Sigmoid colon (tissue), 4 donors: ENCODE data around the gene SEL1L.

Experiments
- CTCF ChIP-seq, 4 experiments: fragments of 450-650 bp in 3 of 4; fragments of 200-600 bp in 1 of 4; IDR thresholded peaks; one replicate each; pipeline ENCODE4 v1.5.1; 2016 to 2019; ENCODE audit warnings: antibody characterized with exemption in 4 of 4, mild to moderate bottlenecking in 3 of 4, moderate library complexity in 2 of 4
- POLR2A ChIP-seq, 2 donors: fragments of 450-650 bp; IDR thresholded peaks; one replicate each; pipeline ENCODE4 v1.6.1; 2016; ENCODE audit warnings: antibody characterized with exemption in 2 of 2, mild to moderate bottlenecking in 2 of 2, moderate library complexity in 2 of 2
- POLR2AphosphoS5 ChIP-seq, 4 donors: sonication (generic); formaldehyde crosslinking; IDR thresholded peaks; one replicate each; pipeline ENCODE4 v1.6.1; 2017; ENCODE audit warnings: antibody characterized with exemption in 4 of 4

- TF ChIP-seq CTCF (IDR thresholded peaks at IDR 0.05) (no peak), POLR2A (IDR thresholded peaks at IDR 0.05) (no peak), POLR2AphosphoS5 (IDR thresholded peaks at IDR 0.05) (no peak)
Measured at GRCh38 chr14:81506487-81506886, 27.2 kb downstream of the SEL1L start.
